Dedifferentiated amniotic fluid mesenchymal stem cell (primary cell): ENCODE data around the gene PARG.
"Not testable (repeated sequence)": the region's sequence is repeated elsewhere in the genome, so short reads cannot be mapped to it uniquely, and the experiment has no call there.

Experiments
- DNase-seq: peaks from one replicate; pipeline ENCODE4 v3.0.0-alpha.2; 2016; ENCODE audit errors: extremely low spot score

The PARG gene

DNA sequence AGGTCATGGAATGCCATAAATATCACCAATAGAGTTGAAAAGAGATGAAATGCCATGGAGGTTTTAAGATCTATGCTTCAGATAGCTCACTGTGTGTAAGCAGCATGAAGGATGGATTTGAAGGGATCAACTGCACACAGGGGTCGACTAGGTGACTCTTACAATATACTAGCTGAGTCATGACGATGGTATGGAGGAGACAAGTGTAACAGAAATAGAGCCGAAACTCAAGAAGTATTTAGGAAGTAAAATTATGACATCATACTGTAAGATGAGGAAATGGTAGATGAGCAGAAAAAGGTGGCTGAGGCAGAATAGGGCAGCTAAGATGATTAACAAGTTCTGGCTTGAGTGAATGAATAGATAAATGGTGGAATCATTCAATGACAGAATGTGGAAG, 38.0 kb downstream of the PARG start:
- DNase-seq: not testable (repeated sequence)

DNA sequence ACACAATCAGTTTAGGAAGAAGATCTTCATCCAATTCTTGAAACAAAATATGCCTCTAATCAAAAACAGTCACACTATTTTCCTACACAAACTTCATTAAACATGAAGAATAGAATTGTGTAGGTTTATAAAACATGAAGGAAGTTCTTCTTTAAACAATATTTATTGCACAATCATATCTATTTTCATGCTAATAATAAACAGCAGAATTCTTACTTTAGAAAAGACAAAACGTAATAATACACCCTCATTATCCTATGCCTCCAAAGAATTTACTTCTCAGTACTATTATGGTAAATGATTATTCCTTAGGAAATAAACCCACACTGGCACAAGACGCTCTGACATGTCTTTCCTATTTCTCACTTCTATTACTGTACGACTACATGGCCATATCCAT, 41.4 kb downstream of the PARG start:
- DNase-seq: not testable (repeated sequence)

DNA sequence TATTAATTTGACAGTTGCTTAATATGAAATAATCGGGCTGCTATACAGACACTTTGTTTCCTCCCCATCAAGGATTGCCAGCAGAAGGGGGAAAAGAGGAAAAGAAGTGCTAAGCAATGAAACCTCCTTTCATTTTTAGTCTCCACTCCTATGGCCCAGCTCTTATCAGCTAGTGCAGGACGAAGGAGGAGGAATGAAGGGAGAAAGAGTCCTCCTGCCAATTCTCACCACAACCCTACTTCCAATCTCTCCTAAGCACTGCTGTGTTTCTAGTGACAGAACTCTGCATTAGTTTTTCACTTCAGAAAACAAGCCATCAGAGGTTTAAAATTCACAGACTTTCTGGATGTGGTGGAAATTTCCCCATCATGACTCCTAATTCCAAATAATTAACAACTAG, 41.8 kb downstream of the PARG start:
- DNase-seq: not testable (repeated sequence)

DNA sequence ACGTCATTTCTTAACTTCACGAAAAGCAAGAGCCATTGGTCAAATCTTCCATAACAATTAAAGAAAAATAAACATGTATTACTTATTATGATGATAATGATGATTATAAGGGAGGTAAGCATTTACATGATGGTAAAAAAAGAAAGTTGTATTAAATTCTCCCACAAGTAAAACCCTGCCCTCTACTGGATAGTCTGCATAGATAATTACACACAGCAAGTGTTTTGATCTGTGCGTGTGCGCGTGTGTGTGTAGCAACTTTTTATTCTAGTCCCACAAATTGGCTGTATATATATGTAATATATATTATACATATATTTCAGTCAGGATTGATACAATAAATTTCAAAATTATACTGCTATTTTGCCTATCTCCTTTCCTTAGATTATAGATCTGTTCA, 51.8 kb downstream of the PARG start:
- DNase-seq: not testable (repeated sequence)

DNA sequence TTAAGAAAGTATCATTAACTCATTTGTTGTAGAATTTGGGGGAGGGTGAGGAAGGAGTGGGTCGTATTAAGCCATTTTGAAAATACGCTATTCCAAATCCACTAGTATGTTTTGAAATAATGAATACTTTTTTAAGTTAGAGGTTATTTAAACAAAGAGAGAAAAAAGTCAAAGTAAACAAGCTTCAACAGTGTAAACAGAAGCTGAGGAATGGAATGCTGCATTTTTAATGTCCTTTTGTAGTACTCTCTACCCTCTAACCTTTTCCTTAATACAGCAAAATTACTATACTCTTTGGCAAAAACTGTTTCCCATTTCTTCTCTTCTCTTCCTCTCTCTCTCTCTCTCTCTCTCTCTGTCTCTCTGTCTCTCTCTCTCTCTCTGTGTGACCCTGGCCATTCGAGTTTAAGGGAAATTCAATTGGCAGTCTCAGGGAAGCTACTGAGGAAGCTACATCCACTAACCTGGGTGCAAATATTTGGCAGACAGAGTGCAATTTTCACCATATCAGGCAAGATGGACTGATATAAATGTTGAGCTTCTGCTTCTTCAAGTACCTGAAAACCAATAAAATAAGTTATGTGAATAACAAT, 57.0 kb downstream of the PARG start:
- DNase-seq: not testable (repeated sequence)

DNA sequence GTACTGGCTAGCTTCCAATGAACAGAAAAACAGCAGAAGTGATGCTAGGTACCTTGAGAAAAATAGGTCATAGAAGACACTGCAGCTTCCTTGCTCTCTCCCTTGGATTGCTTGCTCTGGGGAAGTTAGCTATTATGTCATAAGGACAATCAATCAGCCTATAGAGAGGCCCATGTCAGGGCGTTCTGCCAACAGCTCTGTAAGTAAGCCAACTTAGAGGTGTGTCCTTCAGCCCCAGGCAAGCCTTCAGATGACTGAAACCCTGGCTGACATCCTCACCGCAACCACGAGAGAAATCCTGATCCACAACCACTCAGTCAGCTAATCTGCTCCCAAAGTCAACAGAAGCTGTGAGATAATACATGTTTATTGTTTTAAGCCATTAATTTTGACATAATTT, 58.0 kb downstream of the PARG start:
- DNase-seq: not testable (repeated sequence)

DNA sequence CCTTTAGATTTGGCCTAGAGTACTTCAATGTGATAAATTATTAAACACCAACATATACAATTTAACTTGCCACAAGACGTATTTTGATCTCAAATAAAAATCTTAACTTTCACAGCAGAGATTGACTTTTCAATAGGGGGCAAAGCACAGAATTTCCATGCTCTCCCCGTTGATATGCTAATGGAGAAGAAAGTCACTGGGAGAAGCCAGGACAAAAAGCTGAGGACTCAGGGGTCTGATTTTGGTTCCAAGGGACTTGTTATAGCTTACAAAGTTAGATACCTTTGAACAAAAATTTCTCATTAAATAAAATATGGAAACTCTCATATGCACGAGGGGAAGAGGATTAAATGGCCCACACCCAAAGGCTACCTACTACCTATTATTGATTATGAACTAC, 59.5 kb downstream of the PARG start:
- not testable (repeated sequence) for DNase-seq

DNA sequence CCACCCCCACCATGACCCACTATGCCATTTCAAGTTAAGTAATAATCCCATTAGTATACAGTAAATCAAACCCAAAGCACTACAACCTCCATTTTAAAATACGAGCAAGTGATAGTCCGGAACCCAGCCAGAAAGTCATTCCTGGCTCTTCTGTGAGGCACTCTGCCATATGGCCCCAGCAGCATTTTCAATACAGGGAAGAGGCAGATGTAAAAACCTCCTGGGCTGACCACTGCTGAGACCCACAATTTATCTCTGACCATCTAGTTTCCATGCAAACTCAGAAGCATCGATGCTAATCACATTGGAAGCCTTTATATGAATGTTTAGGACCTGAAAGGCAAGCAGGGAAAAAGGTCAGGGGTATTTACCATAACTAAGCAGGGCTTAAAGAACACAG, 69.1 kb downstream of the PARG start:
- not testable (repeated sequence) for DNase-seq

DNA sequence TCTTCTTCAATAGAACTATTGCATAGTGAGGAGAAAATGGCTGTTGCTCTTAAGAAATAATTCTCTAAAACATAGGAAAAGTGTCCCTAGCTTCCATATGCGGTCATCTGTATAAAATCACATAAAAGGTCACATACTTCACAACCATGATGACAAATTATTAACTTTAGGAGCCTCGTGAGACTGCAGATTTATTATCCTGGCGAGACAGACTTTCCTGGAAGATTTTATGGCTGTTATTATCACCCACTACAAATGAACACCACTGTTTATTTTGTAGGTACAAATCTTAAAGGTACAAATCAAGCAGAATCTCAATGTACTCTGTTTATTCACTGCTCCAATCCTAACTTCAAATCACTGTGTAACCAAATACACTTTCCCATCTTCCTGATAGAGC, 70.4 kb downstream of the PARG start:
- DNase-seq: not testable (repeated sequence)

DNA sequence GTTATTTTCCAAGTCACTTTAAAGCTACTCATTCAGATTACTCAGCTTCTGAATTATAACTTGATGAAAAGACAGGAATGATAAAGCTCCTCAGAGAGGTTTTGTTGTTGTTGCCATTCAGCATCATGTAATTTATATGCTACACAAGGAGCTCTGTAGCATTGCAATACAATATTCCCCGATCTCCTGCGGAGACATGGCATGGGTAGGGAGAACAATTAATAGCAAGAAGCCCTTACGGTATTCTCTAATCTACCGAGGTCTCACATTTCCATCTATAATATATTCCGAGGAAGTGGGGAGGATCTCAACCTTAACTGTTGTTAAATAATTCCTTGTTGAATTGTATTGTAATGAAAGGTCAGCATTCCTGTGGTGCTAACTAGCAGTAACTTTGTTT, 81.9 kb downstream of the PARG start:
- DNase-seq: not testable (repeated sequence)

DNA sequence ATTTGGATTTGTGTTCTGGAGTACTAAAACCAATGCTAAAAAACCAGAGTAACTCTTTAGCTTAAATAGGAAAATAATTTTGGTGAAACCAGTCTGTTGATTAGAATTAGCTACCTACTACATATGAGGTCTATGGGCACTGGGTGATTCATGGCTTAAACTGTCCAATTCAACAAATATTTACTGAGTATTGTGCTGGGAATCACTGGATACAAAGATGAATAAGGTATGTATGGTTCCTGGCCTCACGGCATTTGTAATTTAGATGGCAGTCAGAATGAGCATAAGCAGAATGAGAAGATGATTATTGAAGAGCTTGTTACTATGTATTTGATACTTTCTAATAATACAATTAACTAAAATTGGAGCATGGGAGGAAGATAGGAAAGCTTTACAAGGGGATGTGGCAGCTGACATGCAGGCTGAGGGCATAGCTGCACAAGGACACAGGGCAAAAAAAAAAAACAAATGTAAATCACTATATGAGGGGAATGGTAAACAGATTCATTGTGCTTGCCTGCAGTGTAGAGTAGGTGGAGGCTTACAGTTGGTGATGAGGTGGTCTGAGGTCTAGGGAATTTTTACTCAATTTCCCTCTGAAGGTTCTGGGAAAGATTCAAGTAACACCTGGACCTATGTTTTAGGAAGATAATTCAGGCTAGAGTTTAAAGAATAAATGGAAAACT, 83.0 kb downstream of the PARG start:
- not testable (repeated sequence) for DNase-seq

DNA sequence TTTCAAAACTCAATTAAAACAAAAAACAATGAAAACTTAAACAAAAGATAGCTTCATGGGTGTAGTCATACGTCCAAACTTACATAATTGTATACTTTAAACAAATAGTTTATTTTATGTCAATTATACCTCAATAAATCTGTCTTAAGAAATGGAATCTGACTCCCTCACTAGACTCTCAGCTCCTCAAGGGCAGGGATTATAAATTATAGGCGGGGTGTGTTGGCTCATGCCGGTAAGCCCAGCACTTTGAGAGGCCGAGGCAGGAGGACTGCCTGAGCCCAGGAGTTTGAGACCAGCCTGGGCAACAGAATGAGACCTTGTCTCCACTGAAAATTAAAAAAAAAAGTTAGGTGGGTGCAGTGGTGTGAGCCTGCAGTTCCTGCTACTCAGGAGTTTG, 92.3 kb downstream of the PARG start:
- not testable (repeated sequence) for DNase-seq

DNA sequence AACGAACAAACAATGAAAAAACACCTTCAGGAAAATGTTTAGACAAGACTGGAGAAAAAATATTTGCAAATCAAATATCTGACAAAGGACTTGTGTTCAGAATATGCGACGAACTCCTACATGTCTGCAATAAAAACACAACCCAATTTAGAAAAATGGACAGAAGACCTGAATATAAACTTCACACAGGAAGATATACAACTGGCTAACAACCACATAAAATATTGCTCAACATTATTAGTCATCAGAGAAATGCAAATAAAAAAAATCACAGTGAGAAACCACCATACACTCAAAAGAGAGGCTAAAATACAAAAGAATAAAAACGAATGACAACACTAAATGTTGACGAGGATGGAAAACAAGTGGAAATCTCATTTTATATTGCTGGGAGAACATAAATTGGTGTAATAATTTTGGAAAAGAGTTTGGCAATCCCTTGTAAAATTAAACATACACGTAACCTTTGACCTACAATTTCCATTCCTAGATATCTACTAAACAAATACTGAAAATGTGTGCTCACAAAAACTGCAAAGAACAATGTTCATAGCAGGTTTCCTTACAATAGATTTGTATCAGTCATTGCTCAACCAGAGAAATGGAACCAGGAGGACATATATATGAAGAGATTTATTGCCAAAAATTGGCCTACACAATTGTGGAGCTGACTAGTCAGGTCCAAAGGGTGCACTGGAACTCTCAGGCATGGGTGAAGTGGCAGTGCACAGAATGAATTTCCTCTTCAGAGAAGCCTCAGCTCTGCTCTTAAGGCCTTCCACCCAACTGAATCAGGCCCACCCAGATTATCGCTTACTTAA, 96.8 kb downstream of the PARG start:
- no peak for DNase-seq

DNA sequence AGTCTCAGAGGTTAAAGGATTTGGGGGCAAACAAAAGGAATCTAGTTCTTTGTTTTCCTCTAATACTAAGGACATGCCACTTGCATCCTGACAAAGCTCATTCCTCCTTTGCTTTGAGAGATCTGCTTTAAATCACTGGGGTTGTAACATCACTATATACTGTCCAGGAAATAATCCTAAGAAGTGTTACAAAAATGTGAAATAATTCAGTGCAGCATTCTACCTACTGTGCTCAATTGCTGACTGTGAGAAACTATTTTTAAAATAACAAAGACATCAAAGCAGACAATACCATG, 99.5 kb downstream of the PARG start:
- not testable (repeated sequence) for DNase-seq

DNA sequence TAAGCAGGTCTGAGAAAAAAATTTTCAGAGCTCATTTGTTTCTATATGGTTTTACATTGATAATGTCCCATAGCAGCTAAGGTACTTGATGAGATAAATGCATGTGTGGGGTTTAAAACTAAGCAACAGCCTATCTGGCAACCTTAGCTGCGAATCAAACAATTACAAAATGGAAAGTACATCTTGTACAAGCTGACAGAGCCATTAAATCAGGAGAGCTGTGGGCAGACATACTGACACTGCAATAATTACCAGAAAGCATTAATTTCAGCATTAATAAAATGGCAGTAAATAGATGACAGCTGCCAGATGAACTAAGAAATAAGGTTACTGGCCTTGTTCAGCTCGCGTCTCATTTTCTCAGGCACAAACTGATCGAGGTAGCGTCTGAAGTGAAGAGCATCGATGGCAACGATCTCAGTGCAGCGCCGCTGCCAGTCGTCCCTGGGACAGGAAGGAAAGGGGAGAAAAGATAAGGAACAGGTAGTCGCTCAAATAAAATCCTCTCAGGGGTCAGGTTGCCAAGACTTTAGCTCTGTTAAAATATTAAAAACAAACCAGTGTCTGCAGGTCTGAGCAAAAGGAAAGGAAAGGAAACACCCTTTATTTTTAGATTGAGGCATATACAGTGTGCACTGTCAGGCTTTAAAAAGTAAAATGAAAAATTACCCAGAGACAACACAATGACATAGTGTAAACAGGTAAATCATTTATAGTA, 100.1 kb downstream of the PARG start:
- DNase-seq: no peak

DNA sequence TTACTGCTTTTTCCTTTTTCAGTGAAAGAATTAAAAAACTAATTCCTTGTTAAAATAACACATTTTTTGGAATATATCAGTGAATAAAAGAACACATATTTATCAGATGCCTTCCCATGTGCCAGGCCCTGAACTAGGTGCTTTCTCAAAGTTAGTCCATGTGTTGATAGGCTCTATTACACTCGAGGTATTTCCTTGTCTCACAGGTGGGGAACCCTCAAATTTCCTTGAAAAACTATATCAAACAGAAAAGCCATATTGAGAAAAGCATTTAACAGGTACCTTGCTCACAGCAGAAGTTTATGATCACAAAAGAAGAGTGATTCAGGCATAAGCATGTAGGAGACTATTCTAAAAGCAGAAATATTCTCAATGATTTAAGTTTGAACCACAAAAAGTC, 104.1 kb downstream of the PARG start:
- no peak for DNase-seq

DNA sequence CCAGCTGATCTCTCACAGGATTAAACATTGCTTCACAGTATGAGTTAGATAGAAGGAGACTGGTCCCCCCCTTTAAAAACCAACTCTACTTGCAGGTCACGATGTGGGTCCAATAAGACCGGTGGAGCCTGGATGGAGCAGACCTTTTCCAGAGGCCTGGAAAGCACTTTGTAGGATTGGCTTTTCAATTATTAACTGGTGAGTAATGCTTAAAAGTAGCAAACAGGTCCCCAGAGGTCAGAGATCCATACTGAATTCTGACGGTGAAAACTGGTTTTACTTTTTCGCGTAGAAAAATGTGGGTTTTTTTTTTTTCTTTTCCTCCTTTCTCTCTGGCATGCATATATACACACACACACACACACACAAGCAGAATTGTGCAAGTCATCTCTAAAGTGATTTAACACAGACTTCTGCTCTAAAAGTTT, 104.8 kb downstream of the PARG start:
- no peak for DNase-seq

DNA sequence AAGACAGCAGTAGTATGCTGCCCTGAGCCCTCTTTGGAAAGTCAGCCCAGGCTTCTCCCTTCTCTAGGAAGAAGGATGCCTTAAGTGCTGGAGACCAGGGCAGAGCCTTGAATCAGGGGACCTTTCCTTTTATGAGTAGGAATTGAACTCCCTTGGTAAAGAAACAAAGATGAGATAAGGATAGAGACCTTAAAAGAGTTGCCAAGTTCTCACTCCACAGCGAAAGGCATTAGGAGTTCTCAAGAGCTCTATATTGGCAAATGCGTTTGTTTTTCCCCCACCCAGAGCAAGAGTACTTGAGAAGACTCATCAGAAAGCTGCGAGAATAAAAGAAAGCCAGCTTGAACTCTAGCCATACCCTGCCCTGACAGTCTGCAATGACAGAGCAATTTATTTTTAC, 106.9 kb downstream of the PARG start:
- DNase-seq: no peak

DNA sequence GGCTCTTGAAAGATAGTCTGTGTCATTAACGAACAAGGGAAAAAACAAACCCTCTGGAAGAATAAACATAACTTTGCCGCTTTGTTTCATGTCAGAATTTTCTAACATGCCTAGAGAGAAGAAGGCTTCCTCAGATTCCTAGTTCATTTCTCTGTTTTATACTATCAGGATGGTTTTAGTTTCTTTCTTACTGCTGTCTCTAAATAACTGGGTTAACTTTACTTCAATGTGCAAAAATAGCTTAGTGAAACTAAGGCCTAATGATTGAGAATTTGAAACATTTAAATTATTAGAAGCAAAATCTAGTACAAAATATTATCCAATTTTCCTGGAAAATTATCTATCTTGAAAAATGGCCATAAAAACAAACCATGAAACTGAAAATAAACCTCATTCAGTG, 107.6 kb downstream of the PARG start:
- DNase-seq: no peak

DNA sequence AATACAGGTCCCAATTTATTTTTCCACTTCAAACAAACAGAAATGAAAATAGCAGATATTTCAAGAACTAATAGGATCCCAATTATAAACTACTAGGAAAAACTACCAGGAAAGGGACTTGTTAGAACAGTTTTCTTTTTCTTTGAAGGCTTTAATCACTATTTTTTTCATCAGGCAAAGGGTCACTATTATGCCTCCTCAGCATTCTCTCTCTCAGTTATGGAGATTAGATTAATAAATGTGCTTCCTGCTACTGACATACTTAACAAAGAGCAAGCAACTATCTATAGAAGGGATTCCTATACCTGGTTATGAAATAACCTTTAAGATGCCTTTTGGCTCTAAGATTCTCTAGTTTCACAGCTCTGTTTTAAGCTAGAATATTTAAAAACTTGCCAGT, 108.7 kb downstream of the PARG start:
- DNase-seq: no peak

DNA sequence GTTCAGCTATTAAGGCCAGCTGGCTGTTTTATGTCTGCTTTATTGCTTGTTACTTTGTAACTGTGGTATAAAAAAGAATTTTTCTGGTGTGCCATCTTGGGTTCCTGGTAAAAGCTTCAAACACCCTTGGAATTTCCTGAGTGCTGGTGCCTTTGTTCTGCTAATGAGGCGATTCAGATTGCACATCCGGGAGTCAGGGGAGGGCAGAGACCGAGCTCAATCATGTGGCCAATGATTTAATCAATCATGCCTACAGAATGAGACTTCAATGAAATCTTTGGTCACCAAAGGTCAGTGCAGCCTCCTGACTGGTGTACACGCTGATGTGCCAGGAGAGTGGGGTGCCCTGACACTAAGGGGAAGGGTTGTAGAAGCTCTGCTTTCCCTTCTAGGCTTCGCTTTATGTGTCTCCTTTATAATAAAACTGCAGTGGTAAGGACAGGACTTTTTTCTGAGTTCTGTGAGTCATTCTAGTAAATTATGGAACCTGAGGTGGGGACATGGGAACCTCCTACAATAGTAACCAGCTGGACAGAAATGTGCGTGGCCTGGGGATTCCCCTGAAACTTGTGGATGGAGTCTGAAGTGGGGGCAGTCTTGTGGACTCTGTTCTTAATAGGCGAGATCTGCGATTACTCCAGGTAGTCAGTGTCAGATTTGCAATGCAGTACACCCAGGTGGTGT, 110.3 kb downstream of the PARG start:
- DNase-seq: no peak

DNA sequence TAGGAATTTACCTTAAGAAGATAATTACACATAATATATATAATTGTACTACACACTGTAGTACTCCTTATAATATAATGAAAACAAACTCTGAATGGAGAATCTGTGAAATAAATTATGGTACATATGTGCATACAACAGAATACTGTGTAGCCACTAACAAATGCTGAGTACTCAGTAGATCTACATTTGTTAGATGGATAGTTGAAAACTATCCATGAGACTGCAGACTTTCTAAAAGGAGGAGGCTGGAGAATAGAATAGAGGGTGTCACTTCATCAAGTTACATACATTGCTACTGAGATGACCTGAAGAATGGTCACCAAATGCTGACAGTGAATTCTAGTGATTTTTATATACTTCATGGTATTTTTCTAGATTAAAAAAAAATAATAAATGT, 111.0 kb downstream of the PARG start:
- DNase-seq: no peak
